ENCODE data around the gene BBS2.

DNA sequence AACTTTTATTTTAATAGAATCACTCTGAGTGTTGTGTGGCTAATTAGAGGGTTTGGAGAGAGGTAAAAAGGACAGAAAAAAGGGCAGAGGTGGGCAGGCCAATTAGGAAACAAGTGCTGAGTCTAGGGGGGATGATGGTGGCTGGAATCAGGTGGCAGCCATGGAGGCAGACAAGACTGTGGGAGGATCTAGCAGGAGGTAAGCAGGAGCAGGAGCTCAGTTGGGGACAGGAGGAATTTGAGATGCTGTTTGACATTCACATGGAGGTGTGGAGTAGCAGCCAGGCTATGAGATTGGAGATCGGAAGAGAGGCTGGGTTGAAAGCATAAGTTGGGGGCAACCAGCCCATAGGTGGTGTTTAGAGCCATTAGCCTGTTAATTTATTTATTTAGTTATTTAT, 41.3 kb upstream of the BBS2 start:
- TF ChIP-seq, protein P1, sequence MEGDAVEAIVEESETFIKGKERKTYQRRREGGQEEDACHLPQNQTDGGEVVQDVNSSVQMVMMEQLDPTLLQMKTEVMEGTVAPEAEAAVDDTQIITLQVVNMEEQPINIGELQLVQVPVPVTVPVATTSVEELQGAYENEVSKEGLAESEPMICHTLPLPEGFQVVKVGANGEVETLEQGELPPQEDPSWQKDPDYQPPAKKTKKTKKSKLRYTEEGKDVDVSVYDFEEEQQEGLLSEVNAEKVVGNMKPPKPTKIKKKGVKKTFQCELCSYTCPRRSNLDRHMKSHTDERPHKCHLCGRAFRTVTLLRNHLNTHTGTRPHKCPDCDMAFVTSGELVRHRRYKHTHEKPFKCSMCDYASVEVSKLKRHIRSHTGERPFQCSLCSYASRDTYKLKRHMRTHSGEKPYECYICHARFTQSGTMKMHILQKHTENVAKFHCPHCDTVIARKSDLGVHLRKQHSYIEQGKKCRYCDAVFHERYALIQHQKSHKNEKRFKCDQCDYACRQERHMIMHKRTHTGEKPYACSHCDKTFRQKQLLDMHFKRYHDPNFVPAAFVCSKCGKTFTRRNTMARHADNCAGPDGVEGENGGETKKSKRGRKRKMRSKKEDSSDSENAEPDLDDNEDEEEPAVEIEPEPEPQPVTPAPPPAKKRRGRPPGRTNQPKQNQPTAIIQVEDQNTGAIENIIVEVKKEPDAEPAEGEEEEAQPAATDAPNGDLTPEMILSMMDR (IDR thresholded peaks at IDR 0.05): no peak
- TF ChIP-seq POLR2A (IDR thresholded peaks at IDR 0.05): no peak

Measured in Peyer's patch (tissue), 4 donors.